Heart right ventricle (tissue), 16 donors: ENCODE data around the gene SYTL4. TPM values are rescaled to one million over a fixed set of nuclear protein-coding genes. Genes with fewer than 3 reads are reported as not detected.

Experiments
- ATAC-seq, 8 donors: fragments of 200-7000 bp; cut with Tn5 transposase; one replicate each; pipeline ENCODE4 v1.9.1; 2020; ENCODE audit warnings: mild to moderate bottlenecking in 8 of 8, moderate library complexity in 8 of 8, moderate number of reproducible peaks in 1 of 8
- DNase-seq, 2 donors: peaks; one replicate each; pipeline ENCODE4 v3.0.0-alpha.2; 2020
- H3K27ac ChIP-seq, 10 donors: fragments of 200-600 bp; sonication (generic) in 2 of 10; one replicate each; pipeline versions ENCODE4 v1.5.0 to v1.8.0; 2020 to 2022; ENCODE audit warnings: mild to moderate bottlenecking in 3 of 10
- H3K27me3 ChIP-seq, 7 donors: fragments of 200-600 bp; one replicate each; pipeline ENCODE4 v1.8.0; 2021 to 2022; ENCODE audit warnings: mild to moderate bottlenecking in 2 of 7
- H3K36me3 ChIP-seq, 9 donors: fragments of 200-600 bp; sonication (generic) in 1 of 9; one replicate each; pipeline versions ENCODE4 v1.5.0 to v1.8.0; 2020 to 2022; ENCODE audit warnings: mild to moderate bottlenecking in 2 of 9
- H3K4me1 ChIP-seq, 9 donors: fragments of 200-600 bp; sonication (generic) in 1 of 9; one replicate each; pipeline versions ENCODE4 v1.5.0 to v1.8.0; 2020 to 2022; ENCODE audit warnings: mild to moderate bottlenecking in 4 of 9
- H3K4me3 ChIP-seq, 10 donors: fragments of 200-600 bp; sonication (generic) in 2 of 10; one replicate each; pipeline versions ENCODE4 v1.5.0 to v1.8.0; 2020 to 2022; ENCODE audit warnings: mild to moderate bottlenecking in 7 of 10, moderate library complexity in 2 of 10
- H3K9me3 ChIP-seq, 11 donors: fragments of 200-600 bp in 10 of 11; sonication (generic) in 2 of 11; one replicate each; pipeline versions ENCODE4 v1.5.0 to v1.8.0; 2013 to 2022; ENCODE audit warnings: mild to moderate bottlenecking in 2 of 11, control low read depth in 1 of 11, moderate library complexity in 1 of 11
- CTCF ChIP-seq, 9 donors: fragments of 200-600 bp; sonication (generic) in 2 of 9; IDR thresholded peaks; one replicate each; pipeline versions ENCODE4 v1.5.0 to v1.8.0; 2021 to 2022; ENCODE audit warnings: antibody characterized with exemption in 9 of 9, mild to moderate bottlenecking in 5 of 9, moderate library complexity in 1 of 9
- WGBS, 2 donors: extraction: QIAGEN DNeasy Blood & Tissue Kit; methylation state at CpG; one replicate each; pipeline ENCODE4 v1.1.7; 2013; ENCODE audit warnings: inconsistent platforms in 1 of 2; 5-methylcytosine and 5-hydroxymethylcytosine counted together
- intact Hi-C, 10 donors: fragments of 100-400 bp; cut with DNase I; formaldehyde crosslinking; loops; one replicate each; pipeline versions ENCODE4 v1.11.1 to v1.14.2; 2022
- polyA plus RNA-seq, 2 donors: library from polyadenylated mRNA; stranded (reverse); fragments of 200-250 nt; gene quantifications; one replicate each; pipeline ENCODE4 v1.2.3, GENCODE V29; 2013
- total RNA-seq, 10 donors: library from RNA; stranded (reverse); fragmentation: NEBNext Ultra II Directional in 3 of 10; extraction: Animal tissue kit (Norgen Biotek cat#: 25700) in 3 of 10; gene quantifications; one replicate each; pipeline versions ENCODE4 v1.2.1 to v1.2.4, GENCODE V29; 2021 to 2023
- donor health status: Arrhythmogenic right ventricular cardiomyopathy.
- donor health status: ischemic (EF 13 %, LVEDD 7.1; RV severe dilation, severe dysfunction).
- donor health status: healthy with polysubstance abuse.
- donor health status: DM: no; HTN: yes; CAD: no.
- donor health status: DM: no; HTN: no; CAD: no.
- donor health status: ischemic (EF 25% LVEDD 6.9; RV normal size, moderate dysfunction).
- donor health status: ischemic (EF 25% LVEDD 5.7; RV mildly dilated, moderate dysfunction).
- donor health status: healthy.
- donor health status: DM: yes; HTN: yes; CAD: no.
- donor health status: Ischemic cardiomyopathy.
- donor health status: ischemic (EF 35%, LVEDD 5.7; RV mildly dilated, moderate dysfunction).
- donor health status: nonischemic (EF 11% LVEDD 7.7; RV severe dilation, severe dysfunction).
- donor health status: DM: yes; HTN: yes; CAD: no.
- donor health status: PGD.
- donor health status: ischemic (EF 29% LVEDD 5.4; RV normal size, mild dysfunction).
- donor health status: nonischemic (EF 23%, LVEDD 6.1; RV moderate dilation, normal function).

Gene SYTL4
- total and polyA plus RNA-seq, 12 donors, result 0.95 to 4.0 (median 2.2) TPM

- Histone ChIP-seq H3K4me1 (peaks cover 0 to 4% (median 0%) of the 10 kb centered on the region in 9 donors), H3K36me3 (no peaks in the 10 kb centered on the region), H3K27ac (no peak overlapping the region), H3K27me3 (peaks cover 0 to 59% (median 0%) of the 10 kb centered on the region in 7 donors), H3K4me3 (no peak overlapping the region), H3K9me3 (no peaks in the 10 kb centered on the region)
- WGBS, 2 donors, result 54 to 69% methylated on average over 2 of the region's 2 CpGs
- no peak for TF ChIP-seq CTCF (IDR thresholded peaks at IDR 0.05)
- intact Hi-C loops, result no loop called here
- DNase-seq (no peak), ATAC-seq (peak in 1 of 8 donors; percentile 65)
Observed at GRCh38 chrX:100748108-100748507, 16.2 kb upstream of the SYTL4 start.

GRCh38 chrX:100747703-100748102, 15.8 kb upstream of the SYTL4 start:
- Histone ChIP-seq H3K9me3 (no peaks in the 10 kb centered on the region), H3K4me1 (peaks cover 0 to 4% (median 0%) of the 10 kb centered on the region in 9 donors), H3K27me3 (peaks cover 0 to 61% (median 0%) of the 10 kb centered on the region in 7 donors), H3K27ac (no peak overlapping the region), H3K4me3 (no peak overlapping the region), H3K36me3 (no peaks in the 10 kb centered on the region)
- DNase-seq (no peak), ATAC-seq (no peak)
- intact Hi-C loops, result no loop called here
- no peak for TF ChIP-seq CTCF (IDR thresholded peaks at IDR 0.05)
- 70 to 74% methylated on average over 2 of the region's 2 CpGs for WGBS, 2 donors

- Histone ChIP-seq H3K27me3 (peaks cover 0 to 59% (median 0%) of the 10 kb centered on the region in 7 donors), H3K27ac (no peak overlapping the region), H3K4me3 (no peak overlapping the region), H3K9me3 (no peaks in the 10 kb centered on the region), H3K36me3 (no peaks in the 10 kb centered on the region), H3K4me1 (peaks cover 0 to 4% (median 0%) of the 10 kb centered on the region in 9 donors)
- ATAC-seq (peak in 1 of 8 donors; percentile 50), DNase-seq (no peak)
- intact Hi-C loops, result no loop called here
- no peak for TF ChIP-seq CTCF (IDR thresholded peaks at IDR 0.05)
- WGBS, 2 donors, result 25 to 36% methylated on average over 3 of the region's 3 CpGs
Observed at GRCh38 chrX:100747090-100747489, 15.2 kb upstream of the SYTL4 start.

GRCh38 chrX:100745806-100746537, 14.1 kb upstream of the SYTL4 start:
- intact Hi-C loops, result no loop called here
- Histone ChIP-seq H3K4me3 (no peak overlapping the region), H3K27ac (peak overlapping the region in 1 of 10 donors; percentile 10), H3K9me3 (no peaks in the 10 kb centered on the region), H3K36me3 (no peaks in the 10 kb centered on the region), H3K27me3 (peaks cover 0 to 59% (median 0%) of the 10 kb centered on the region in 7 donors), H3K4me1 (peaks cover 0 to 4% (median 0%) of the 10 kb centered on the region in 9 donors)
- ATAC-seq (peak in 1 of 8 donors; percentile 85), DNase-seq (no peak)
- no peak for TF ChIP-seq CTCF (IDR thresholded peaks at IDR 0.05)
- 42 to 59% methylated on average over 7 of the region's 7 CpGs for WGBS, 2 donors
